ENCODE measurements around the gene CLTCL1. TPM values are rescaled to one million over a fixed set of nuclear protein-coding genes. Genes with fewer than 3 reads are reported as not detected.

The CLTCL1 gene
- total and polyA plus RNA-seq, 2 experiments from 2014 or later: 6.6 to 15.1 TPM

DNA sequence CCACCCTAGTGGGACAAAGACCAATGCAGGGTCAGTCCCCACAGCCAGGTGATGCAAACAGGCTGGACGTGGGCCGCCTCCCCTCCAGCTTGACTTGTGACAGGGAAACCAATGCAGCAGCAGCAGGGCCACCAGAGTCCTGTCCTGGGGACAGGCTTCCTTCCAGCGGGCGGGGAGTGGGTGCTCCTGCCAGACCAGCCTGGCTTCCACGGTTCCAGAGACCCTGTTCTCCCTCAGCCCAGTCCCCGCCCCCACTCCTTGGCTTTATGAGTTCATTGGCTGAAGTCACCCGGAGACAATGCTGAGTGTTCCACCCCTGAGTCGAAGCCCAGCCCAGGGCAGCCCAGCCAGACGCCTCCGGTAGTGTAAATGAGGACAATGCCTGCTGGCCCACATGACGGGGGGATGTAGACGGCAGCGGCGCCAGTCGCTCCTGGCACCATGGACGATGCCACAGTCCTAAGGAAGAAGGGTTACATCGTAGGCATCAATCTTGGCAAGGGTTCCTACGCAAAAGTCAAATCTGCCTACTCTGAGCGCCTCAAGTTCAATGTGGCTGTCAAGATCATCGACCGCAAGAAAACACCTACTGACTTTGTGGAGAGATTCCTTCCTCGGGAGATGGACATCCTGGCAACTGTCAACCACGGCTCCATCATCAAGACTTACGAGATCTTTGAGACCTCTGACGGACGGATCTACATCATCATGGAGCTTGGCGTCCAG is 160.4 kb downstream of the CLTCL1 start, which contains the start of gene TSSK2:
TSS of gene TSSK2 (plus strand) at position 350 of the 726 bp plus-strand sequence. CDS start at position 442, 92 bp downstream.
- Histone ChIP-seq H3K4me1 (ENCODE audit: insufficient read depth) (no peaks in the 10 kb centered on the region), H3K9me2 (ENCODE audit: insufficient read depth) (no peaks in the 10 kb centered on the region), H3K27ac (ENCODE audit: low read depth) (no peak within 1 kb of the TSS), H3K4me3 (no peak within 1 kb of the TSS), H2AFZ (no peak within 1 kb of the TSS), H4K20me1 (replicated peaks; ENCODE audit: insufficient read depth) (no peaks in the 10 kb centered on the region), H3K79me2 (replicated peaks; ENCODE audit: insufficient read depth) (no peaks in the 10 kb centered on the region), H3K4me2 (no peak within 1 kb of the TSS), H3F3A (replicated peaks; ENCODE audit: low read depth) (no peaks in the 10 kb centered on the region), H3K36me3 (ENCODE audit: insufficient read depth) (no peaks in the 10 kb centered on the region), H3K27me3 (ENCODE audit: insufficient read depth) (no peaks in the 10 kb centered on the region)
- no peak for TF ChIP-seq CREB1 (CRISPR knock-in tag; IDR thresholded peaks at IDR 0.05; ENCODE audit: low read depth)
- no peak for TF ChIP-seq EZH2 (IDR thresholded peaks at IDR 0.05; ENCODE audit: low read depth, unreplicated experiment)
- TF ChIP-seq JUNB (IDR thresholded peaks at IDR 0.05; ENCODE audit: unreplicated experiment): no peak
- no peak for TF ChIP-seq EZH2phosphoT487 (IDR thresholded peaks at IDR 0.05; ENCODE audit: unreplicated experiment)
- TF ChIP-seq POLR2AphosphoS5 (IDR thresholded peaks at IDR 0.05; ENCODE audit: low read depth): no peak
- TF ChIP-seq, protein P1, sequence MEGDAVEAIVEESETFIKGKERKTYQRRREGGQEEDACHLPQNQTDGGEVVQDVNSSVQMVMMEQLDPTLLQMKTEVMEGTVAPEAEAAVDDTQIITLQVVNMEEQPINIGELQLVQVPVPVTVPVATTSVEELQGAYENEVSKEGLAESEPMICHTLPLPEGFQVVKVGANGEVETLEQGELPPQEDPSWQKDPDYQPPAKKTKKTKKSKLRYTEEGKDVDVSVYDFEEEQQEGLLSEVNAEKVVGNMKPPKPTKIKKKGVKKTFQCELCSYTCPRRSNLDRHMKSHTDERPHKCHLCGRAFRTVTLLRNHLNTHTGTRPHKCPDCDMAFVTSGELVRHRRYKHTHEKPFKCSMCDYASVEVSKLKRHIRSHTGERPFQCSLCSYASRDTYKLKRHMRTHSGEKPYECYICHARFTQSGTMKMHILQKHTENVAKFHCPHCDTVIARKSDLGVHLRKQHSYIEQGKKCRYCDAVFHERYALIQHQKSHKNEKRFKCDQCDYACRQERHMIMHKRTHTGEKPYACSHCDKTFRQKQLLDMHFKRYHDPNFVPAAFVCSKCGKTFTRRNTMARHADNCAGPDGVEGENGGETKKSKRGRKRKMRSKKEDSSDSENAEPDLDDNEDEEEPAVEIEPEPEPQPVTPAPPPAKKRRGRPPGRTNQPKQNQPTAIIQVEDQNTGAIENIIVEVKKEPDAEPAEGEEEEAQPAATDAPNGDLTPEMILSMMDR (conservative IDR thresholded peaks at IDR 0.05; ENCODE audit: low read depth in 2 of 2): no peak
- TF ChIP-seq, protein P2, sequence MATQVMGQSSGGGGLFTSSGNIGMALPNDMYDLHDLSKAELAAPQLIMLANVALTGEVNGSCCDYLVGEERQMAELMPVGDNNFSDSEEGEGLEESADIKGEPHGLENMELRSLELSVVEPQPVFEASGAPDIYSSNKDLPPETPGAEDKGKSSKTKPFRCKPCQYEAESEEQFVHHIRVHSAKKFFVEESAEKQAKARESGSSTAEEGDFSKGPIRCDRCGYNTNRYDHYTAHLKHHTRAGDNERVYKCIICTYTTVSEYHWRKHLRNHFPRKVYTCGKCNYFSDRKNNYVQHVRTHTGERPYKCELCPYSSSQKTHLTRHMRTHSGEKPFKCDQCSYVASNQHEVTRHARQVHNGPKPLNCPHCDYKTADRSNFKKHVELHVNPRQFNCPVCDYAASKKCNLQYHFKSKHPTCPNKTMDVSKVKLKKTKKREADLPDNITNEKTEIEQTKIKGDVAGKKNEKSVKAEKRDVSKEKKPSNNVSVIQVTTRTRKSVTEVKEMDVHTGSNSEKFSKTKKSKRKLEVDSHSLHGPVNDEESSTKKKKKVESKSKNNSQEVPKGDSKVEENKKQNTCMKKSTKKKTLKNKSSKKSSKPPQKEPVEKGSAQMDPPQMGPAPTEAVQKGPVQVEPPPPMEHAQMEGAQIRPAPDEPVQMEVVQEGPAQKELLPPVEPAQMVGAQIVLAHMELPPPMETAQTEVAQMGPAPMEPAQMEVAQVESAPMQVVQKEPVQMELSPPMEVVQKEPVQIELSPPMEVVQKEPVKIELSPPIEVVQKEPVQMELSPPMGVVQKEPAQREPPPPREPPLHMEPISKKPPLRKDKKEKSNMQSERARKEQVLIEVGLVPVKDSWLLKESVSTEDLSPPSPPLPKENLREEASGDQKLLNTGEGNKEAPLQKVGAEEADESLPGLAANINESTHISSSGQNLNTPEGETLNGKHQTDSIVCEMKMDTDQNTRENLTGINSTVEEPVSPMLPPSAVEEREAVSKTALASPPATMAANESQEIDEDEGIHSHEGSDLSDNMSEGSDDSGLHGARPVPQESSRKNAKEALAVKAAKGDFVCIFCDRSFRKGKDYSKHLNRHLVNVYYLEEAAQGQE (IDR thresholded peaks at IDR 0.05; ENCODE audit: unreplicated experiment): no peak
- TF ChIP-seq, protein P3, sequence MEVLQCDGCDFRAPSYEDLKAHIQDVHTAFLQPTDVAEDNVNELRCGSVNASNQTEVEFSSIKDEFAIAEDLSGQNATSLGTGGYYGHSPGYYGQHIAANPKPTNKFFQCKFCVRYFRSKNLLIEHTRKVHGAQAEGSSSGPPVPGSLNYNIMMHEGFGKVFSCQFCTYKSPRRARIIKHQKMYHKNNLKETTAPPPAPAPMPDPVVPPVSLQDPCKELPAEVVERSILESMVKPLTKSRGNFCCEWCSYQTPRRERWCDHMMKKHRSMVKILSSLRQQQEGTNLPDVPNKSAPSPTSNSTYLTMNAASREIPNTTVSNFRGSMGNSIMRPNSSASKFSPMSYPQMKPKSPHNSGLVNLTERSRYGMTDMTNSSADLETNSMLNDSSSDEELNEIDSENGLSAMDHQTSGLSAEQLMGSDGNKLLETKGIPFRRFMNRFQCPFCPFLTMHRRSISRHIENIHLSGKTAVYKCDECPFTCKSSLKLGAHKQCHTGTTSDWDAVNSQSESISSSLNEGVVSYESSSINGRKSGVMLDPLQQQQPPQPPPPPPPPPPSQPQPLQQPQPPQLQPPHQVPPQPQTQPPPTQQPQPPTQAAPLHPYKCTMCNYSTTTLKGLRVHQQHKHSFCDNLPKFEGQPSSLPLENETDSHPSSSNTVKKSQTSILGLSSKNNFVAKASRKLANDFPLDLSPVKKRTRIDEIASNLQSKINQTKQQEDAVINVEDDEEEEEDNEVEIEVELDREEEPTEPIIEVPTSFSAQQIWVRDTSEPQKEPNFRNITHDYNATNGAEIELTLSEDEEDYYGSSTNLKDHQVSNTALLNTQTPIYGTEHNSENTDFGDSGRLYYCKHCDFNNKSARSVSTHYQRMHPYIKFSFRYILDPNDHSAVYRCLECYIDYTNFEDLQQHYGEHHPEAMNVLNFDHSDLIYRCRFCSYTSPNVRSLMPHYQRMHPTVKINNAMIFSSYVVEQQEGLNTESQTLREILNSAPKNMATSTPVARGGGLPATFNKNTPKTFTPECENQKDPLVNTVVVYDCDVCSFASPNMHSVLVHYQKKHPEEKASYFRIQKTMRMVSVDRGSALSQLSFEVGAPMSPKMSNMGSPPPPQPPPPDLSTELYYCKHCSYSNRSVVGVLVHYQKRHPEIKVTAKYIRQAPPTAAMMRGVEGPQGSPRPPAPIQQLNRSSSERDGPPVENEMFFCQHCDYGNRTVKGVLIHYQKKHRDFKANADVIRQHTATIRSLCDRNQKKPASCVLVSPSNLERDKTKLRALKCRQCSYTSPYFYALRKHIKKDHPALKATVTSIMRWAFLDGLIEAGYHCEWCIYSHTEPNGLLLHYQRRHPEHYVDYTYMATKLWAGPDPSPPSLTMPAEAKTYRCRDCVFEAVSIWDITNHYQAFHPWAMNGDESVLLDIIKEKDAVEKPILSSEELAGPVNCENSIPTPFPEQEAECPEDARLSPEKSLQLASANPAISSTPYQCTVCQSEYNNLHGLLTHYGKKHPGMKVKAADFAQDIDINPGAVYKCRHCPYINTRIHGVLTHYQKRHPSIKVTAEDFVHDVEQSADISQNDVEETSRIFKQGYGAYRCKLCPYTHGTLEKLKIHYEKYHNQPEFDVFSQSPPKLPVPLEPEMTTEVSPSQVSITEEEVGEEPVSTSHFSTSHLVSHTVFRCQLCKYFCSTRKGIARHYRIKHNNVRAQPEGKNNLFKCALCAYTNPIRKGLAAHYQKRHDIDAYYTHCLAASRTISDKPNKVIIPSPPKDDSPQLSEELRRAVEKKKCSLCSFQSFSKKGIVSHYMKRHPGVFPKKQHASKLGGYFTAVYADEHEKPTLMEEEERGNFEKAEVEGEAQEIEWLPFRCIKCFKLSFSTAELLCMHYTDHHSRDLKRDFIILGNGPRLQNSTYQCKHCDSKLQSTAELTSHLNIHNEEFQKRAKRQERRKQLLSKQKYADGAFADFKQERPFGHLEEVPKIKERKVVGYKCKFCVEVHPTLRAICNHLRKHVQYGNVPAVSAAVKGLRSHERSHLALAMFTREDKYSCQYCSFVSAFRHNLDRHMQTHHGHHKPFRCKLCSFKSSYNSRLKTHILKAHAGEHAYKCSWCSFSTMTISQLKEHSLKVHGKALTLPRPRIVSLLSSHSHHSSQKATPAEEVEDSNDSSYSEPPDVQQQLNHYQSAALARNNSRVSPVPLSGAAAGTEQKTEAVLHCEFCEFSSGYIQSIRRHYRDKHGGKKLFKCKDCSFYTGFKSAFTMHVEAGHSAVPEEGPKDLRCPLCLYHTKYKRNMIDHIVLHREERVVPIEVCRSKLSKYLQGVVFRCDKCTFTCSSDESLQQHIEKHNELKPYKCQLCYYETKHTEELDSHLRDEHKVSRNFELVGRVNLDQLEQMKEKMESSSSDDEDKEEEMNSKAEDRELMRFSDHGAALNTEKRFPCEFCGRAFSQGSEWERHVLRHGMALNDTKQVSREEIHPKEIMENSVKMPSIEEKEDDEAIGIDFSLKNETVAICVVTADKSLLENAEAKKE (CRISPR knock-in tag; IDR thresholded peaks at IDR 0.05): no peak
- no peak for TF ChIP-seq ZNF331 (CRISPR knock-in tag; IDR thresholded peaks at IDR 0.05; ENCODE audit: low read depth)
- TF ChIP-seq NANOG (IDR thresholded peaks at IDR 0.05; ENCODE audit: borderline replicate concordance): no peak
- H3K4me1 Mint-ChIP-seq: peaks cover 7% of the 10 kb centered on the region; the same call in 1 of the 3 replicates
- H3K4me3 Mint-ChIP-seq: no peak within 1 kb of the TSS; the same call in 2 of the 3 replicates
- H3K36me3 Mint-ChIP-seq (ENCODE audit: low read depth): peaks cover 25% of the 10 kb centered on the region
- DNase-seq (ENCODE audit: low spot score): peak; percentile 42
- no peaks in the 10 kb centered on the region for H3K9me3 Mint-ChIP-seq
- H3K27me3 Mint-ChIP-seq (ENCODE audit: insufficient read depth, low read depth, poor library complexity): peaks cover 12% of the 10 kb centered on the region
- no peak within 1 kb of the TSS; the same call in 1 of the 2 replicates for H3K27ac Mint-ChIP-seq
- peak; percentile 83 for ATAC-seq

Data from GM23338 (cell line).